MCF 10A (cell line): ENCODE data around the gene SLC29A3. TPM values are rescaled to one million over a fixed set of nuclear protein-coding genes. Genes with fewer than 3 reads are reported as not detected.
"Not testable (repeated sequence)": the region's sequence is repeated elsewhere in the genome, so short reads cannot be mapped to it uniquely, and the experiment has no call there.

Experiments
- BruUV-seq: library from RNA; stranded (reverse); fragments of 400-500 nt; replicated peaks from 2 replicates; lab custom pipeline; 2021; lab: Mats Ljungman, UMichigan
- CTCF ChIA-PET: fragments of 300-600 bp; sonication (Branson Sonifier 250); formaldehyde crosslinking; extraction: SDS; loops from one replicate; lab custom pipeline; 2021; ENCODE audit warnings: antibody characterized with exemption, inconsistent platforms; lab: Yijun Ruan, JAX
- POLR2A ChIA-PET: fragments of 300-600, 350-650 bp; sonication (Branson Sonifier 250); formaldehyde crosslinking; extraction: SDS; loops from one replicate; lab custom pipeline; 2020; ENCODE audit warnings: antibody characterized with exemption, inconsistent platforms; lab: Yijun Ruan, JAX
- DNase-seq: peaks from one replicate; pipeline ENCODE4 v3.0.0-alpha.2; 2018; ENCODE audit not compliant: unreplicated experiment
- H3K27ac Mint-ChIP-seq: one replicate; pipeline ENCODE4 v1.8.0; 2022; ENCODE audit warnings: mild to moderate bottlenecking, low read depth, mixed read lengths; ENCODE audit not compliant: unreplicated experiment
- H3K27me3 Mint-ChIP-seq: one replicate; pipeline ENCODE4 v1.8.0; 2022; ENCODE audit warnings: mixed read lengths; ENCODE audit not compliant: insufficient read depth, unreplicated experiment
- H3K36me3 Mint-ChIP-seq: one replicate; pipeline ENCODE4 v1.8.0; 2022; ENCODE audit warnings: mild to moderate bottlenecking, moderate library complexity, mixed read lengths; ENCODE audit not compliant: insufficient read depth, unreplicated experiment
- H3K4me1 Mint-ChIP-seq: one replicate; pipeline ENCODE4 v1.8.0; 2022; ENCODE audit warnings: mixed read lengths; ENCODE audit not compliant: insufficient read depth, unreplicated experiment
- H3K4me3 Mint-ChIP-seq: one replicate; pipeline ENCODE4 v1.8.0; 2022; ENCODE audit warnings: mild to moderate bottlenecking, moderate library complexity, mixed read lengths; ENCODE audit not compliant: unreplicated experiment
- H3K9me3 Mint-ChIP-seq: one replicate; pipeline ENCODE4 v1.8.0; 2022; ENCODE audit warnings: mixed read lengths; ENCODE audit not compliant: unreplicated experiment
- CTCF ChIP-seq: fragments of 200-600 bp; IDR thresholded peaks from one replicate; pipeline ENCODE4 v1.8.0; 2022; ENCODE audit warnings: antibody characterized with exemption, mild to moderate bottlenecking; ENCODE audit not compliant: unreplicated experiment
- intact Hi-C: fragments of 100-400 bp; cut with micrococcal nuclease; formaldehyde crosslinking; loops from 2 replicates; pipeline ENCODE4 v1.14.1; 2022
- total RNA-seq: library from RNA; stranded (reverse); gene quantifications from 2 replicates; pipeline ENCODE4 v1.2.3, GENCODE V29; 2022

Gene SLC29A3
- total RNA-seq, 1 experiment from 2014 or later, result 3.6 TPM

GRCh38 chr10:71296086-71296485 lies 23.0 kb upstream of the SLC29A3 start:
- CTCF ChIA-PET, result interaction anchor here (0.8 to 1.6 kb wide), 2 partner anchors 10 to 371 kb away, joined by 3 read pairs; no protein-coding TSS in a partner anchor
- POLR2A ChIA-PET, result interaction anchor here (0.7 kb wide), 1 partner anchor 10 kb away, joined by 4 read pairs; no protein-coding TSS in a partner anchor
- Mint-ChIP-seq H3K36me3 (peaks cover 68% of the 10 kb centered on the region), H3K4me1 (peaks cover 6% of the 10 kb centered on the region), H3K27me3 (no peaks in the 10 kb centered on the region), H3K27ac (no peak overlapping the region), H3K9me3 (no peaks in the 10 kb centered on the region), H3K4me3 (no peak overlapping the region)
- BruUV-seq, result no TSS peak
- no peak for DNase-seq
- TF ChIP-seq CTCF, result no peak
- intact Hi-C loops, result no loop called here

GRCh38 chr10:71296811-71297210 lies 22.2 kb upstream of the SLC29A3 start:
- H3K27ac Mint-ChIP-seq, DNase-seq, intact Hi-C loops, H3K9me3 Mint-ChIP-seq, H3K4me3 Mint-ChIP-seq, H3K27me3 Mint-ChIP-seq, BruUV-seq, H3K4me1 Mint-ChIP-seq: not testable (repeated sequence)
- POLR2A ChIA-PET, result interaction anchor here (0.7 kb wide), 1 partner anchor 10 kb away, joined by 4 read pairs; no protein-coding TSS in a partner anchor
- peaks cover 68% of the 10 kb centered on the region for H3K36me3 Mint-ChIP-seq
- CTCF ChIA-PET, result interaction anchor here (0.8 to 1.6 kb wide), 2 partner anchors 11 to 372 kb away, joined by 3 read pairs; no protein-coding TSS in a partner anchor

GRCh38 chr10:71297343-71297742 lies 21.7 kb upstream of the SLC29A3 start:
- no TSS peak for BruUV-seq
- H3K4me3 Mint-ChIP-seq, result no peak overlapping the region
- POLR2A ChIA-PET, result interaction anchor here (0.6 kb wide), 1 partner anchor 128 kb away, joined by 3 read pairs; no protein-coding TSS in a partner anchor
- peaks cover 6% of the 10 kb centered on the region for H3K4me1 Mint-ChIP-seq
- no peak overlapping the region for H3K27ac Mint-ChIP-seq
- no peaks in the 10 kb centered on the region for H3K27me3 Mint-ChIP-seq
- DNase-seq, result no peak
- H3K9me3 Mint-ChIP-seq, result no peaks in the 10 kb centered on the region
- TF ChIP-seq CTCF, result no peak
- intact Hi-C loops, result no loop called here
- CTCF ChIA-PET, result interaction anchor here (1.1 kb wide), 1 partner anchor 12 kb away, joined by 3 read pairs; no protein-coding TSS in a partner anchor
- H3K36me3 Mint-ChIP-seq, result peaks cover 69% of the 10 kb centered on the region

- intact Hi-C loops, result no loop called here
- no peak overlapping the region for H3K27ac Mint-ChIP-seq
- no peak overlapping the region for H3K4me3 Mint-ChIP-seq
Measured at GRCh38 chr10:71299071-71299785, 19.8 kb upstream of the SLC29A3 start.

More at GRCh38 chr10:71299071-71299785, 19.8 kb upstream of the SLC29A3 start:
- Mint-ChIP-seq H3K27me3 (no peaks in the 10 kb centered on the region), H3K9me3 (no peaks in the 10 kb centered on the region), H3K4me1 (peaks cover 4% of the 10 kb centered on the region), H3K36me3 (peaks cover 61% of the 10 kb centered on the region)
- no peak for TF ChIP-seq CTCF
- BruUV-seq, result no TSS peak
- CTCF ChIA-PET, result interaction anchor here (0.6 kb wide), 1 partner anchor 15 kb away, joined by 4 read pairs; no protein-coding TSS in a partner anchor
- DNase-seq, result no peak
- POLR2A ChIA-PET, result no interaction called here
